ENCODE data around the gene CCR1. TPM values are rescaled to one million over a fixed set of nuclear protein-coding genes. Genes with fewer than 3 reads are reported as not detected.

CCR1 gene
- total and polyA plus RNA-seq, 9 of the 15 experiments (the other 6 are each of a cell fraction or from before 2014, with no cell fraction given): not detected

DNA sequence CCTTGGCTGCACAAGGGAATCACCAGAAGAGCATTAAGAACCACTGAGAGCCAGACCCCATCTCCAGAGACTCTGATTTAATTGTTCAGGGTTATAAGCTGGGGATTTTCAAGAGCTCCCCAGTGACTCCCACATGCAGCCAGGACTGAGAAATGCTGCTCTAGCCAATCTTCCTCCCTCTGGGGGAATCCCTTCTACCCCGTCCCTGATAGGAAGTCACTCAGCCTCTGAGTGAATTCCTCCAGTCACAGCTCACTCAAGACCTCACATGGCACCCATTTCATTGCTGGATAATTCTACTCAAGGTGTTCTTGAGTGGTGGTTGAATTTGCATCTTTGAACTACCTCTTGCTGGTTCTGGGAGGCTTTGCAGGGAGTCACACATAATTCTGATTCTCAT lies 44.9 kb upstream of the CCR1 start:
- Histone ChIP-seq H3K27me3 (ENCODE audit: control insufficient read depth in 2 of 2, insufficient read depth in 2 of 2, low read length in 2 of 2) (no peaks in the 10 kb centered on the region), H3K9me3 (replicated peaks; ENCODE audit: control insufficient read depth, insufficient read depth, low read depth, low read length) (no peaks in the 10 kb centered on the region), H3K9ac (ENCODE audit: insufficient read depth in 1 of 2, low read depth in 2 of 2, low read length in 2 of 2) (no peak overlapping the region), H2AFZ (ENCODE audit: low read depth, low read length) (no peak overlapping the region), H4K20me1 (replicated peaks; ENCODE audit: control insufficient read depth, insufficient read depth, low read length) (no peaks in the 10 kb centered on the region), H3K79me2 (ENCODE audit: control insufficient read depth, insufficient read depth, low read length) (no peaks in the 10 kb centered on the region), H3K27ac (ENCODE audit: extremely low read depth, low read depth, low read length) (no peak overlapping the region), H3K4me3 (no peak overlapping the region), H3K4me2 (ENCODE audit: insufficient read depth, low read length) (no peak overlapping the region), H3K36me3 (ENCODE audit: control insufficient read depth, insufficient read depth, low read length) (no peaks in the 10 kb centered on the region), H3K4me1 (replicated peaks in 1 of 2; ENCODE audit: control insufficient read depth in 2 of 2, insufficient read depth in 2 of 2, low read length in 2 of 2) (no peaks in the 10 kb centered on the region), H3K9me1 (ENCODE audit: control insufficient read depth, insufficient read depth, low read length) (no peaks in the 10 kb centered on the region)
- WGBS (ENCODE audit: insufficient coverage, low coverage, missing lambda C conversion rate): 0% methylated on average over 1 of the region's 1 CpG
- ATAC-seq: no peak
- CTCF ChIA-PET (ENCODE audit: low intra/inter-chr PET ratio): no interaction called here
- POLR2A ChIA-PET: no interaction called here
- intact Hi-C loops (cut with micrococcal nuclease): no loop called here
- in situ Hi-C loops (cut with MboI): no loop called here
- BruUV-seq (replicated peaks): no TSS peak
- DNase-seq (ENCODE audit: extremely low read depth in 1 of 4, low spot score in 3 of 4): no peak
- no peak for FAIRE-seq
- TF ChIP-seq, protein P1, sequence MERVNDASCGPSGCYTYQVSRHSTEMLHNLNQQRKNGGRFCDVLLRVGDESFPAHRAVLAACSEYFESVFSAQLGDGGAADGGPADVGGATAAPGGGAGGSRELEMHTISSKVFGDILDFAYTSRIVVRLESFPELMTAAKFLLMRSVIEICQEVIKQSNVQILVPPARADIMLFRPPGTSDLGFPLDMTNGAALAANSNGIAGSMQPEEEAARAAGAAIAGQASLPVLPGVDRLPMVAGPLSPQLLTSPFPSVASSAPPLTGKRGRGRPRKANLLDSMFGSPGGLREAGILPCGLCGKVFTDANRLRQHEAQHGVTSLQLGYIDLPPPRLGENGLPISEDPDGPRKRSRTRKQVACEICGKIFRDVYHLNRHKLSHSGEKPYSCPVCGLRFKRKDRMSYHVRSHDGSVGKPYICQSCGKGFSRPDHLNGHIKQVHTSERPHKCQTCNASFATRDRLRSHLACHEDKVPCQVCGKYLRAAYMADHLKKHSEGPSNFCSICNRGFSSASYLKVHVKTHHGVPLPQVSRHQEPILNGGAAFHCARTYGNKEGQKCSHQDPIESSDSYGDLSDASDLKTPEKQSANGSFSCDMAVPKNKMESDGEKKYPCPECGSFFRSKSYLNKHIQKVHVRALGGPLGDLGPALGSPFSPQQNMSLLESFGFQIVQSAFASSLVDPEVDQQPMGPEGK (CRISPR knock-in tag; IDR thresholded peaks at IDR 0.05; ENCODE audit: borderline replicate concordance): no peak
- TF ChIP-seq TCF7L2 (IDR thresholded peaks at IDR 0.05; ENCODE audit: low read depth, low read length) (no peak), RBBP5 (IDR thresholded peaks at IDR 0.05; ENCODE audit: borderline replicate concordance, insufficient read depth, low read length, poor library complexity, severe bottlenecking) (no peak), NFE2 (IDR thresholded peaks at IDR 0.05; ENCODE audit: low read depth) (no peak), BMI1 (IDR thresholded peaks at IDR 0.05; ENCODE audit: low read length) (no peak), GTF2E2 (tag; IDR thresholded peaks at IDR 0.05) (no peak), RBM14 (IDR thresholded peaks at IDR 0.05; ENCODE audit: borderline replicate concordance, insufficient read depth, low read depth, low read length) (no peak), BACH1 (tag; IDR thresholded peaks at IDR 0.05) (no peak)
- TF ChIP-seq, protein P2, sequence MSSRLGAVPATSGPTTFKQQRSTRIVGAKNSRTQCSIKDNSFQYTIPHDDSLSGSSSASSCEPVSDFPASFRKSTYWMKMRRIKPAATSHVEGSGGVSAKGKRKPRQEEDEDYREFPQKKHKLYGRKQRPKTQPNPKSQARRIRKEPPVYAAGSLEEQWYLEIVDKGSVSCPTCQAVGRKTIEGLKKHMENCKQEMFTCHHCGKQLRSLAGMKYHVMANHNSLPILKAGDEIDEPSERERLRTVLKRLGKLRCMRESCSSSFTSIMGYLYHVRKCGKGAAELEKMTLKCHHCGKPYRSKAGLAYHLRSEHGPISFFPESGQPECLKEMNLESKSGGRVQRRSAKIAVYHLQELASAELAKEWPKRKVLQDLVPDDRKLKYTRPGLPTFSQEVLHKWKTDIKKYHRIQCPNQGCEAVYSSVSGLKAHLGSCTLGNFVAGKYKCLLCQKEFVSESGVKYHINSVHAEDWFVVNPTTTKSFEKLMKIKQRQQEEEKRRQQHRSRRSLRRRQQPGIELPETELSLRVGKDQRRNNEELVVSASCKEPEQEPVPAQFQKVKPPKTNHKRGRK (tag; IDR thresholded peaks at IDR 0.05): no peak
- TF ChIP-seq, protein P3, sequence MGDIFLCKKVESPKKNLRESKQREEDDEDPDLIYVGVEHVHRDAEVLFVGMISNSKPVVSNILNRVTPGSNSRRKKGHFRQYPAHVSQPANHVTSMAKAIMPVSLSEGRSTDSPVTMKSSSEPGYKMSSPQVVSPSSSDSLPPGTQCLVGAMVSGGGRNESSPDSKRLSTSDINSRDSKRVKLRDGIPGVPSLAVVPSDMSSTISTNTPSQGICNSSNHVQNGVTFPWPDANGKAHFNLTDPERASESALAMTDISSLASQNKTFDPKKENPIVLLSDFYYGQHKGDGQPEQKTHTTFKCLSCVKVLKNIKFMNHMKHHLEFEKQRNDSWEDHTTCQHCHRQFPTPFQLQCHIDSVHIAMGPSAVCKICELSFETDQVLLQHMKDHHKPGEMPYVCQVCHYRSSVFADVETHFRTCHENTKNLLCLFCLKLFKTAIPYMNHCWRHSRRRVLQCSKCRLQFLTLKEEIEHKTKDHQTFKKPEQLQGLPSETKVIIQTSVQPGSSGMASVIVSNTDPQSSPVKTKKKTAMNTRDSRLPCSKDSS (IDR thresholded peaks at IDR 0.05; ENCODE audit: low read depth, partially characterized antibody): no peak
- TF ChIP-seq, protein P4, sequence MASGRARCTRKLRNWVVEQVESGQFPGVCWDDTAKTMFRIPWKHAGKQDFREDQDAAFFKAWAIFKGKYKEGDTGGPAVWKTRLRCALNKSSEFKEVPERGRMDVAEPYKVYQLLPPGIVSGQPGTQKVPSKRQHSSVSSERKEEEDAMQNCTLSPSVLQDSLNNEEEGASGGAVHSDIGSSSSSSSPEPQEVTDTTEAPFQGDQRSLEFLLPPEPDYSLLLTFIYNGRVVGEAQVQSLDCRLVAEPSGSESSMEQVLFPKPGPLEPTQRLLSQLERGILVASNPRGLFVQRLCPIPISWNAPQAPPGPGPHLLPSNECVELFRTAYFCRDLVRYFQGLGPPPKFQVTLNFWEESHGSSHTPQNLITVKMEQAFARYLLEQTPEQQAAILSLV (tag; IDR thresholded peaks at IDR 0.05): no peak
- TF ChIP-seq, protein P5, sequence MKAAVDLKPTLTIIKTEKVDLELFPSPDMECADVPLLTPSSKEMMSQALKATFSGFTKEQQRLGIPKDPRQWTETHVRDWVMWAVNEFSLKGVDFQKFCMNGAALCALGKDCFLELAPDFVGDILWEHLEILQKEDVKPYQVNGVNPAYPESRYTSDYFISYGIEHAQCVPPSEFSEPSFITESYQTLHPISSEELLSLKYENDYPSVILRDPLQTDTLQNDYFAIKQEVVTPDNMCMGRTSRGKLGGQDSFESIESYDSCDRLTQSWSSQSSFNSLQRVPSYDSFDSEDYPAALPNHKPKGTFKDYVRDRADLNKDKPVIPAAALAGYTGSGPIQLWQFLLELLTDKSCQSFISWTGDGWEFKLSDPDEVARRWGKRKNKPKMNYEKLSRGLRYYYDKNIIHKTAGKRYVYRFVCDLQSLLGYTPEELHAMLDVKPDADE (conservative IDR thresholded peaks at IDR 0.05; ENCODE audit: control insufficient read depth, low read depth, low read length): no peak

All from K562 (cell line).